Endodermal cell (in vitro differentiated cells): ENCODE data around the gene SVIL. TPM values are rescaled to one million over a fixed set of nuclear protein-coding genes. Genes with fewer than 3 reads are reported as not detected.
"Not testable (repeated sequence)": the region's sequence is repeated elsewhere in the genome, so short reads cannot be mapped to it uniquely, and the experiment has no call there.

Experiments
- DNase-seq: peaks from one replicate; pipeline ENCODE4 v3.0.0-alpha.2; 2017
- H3K27ac ChIP-seq: 2 replicates; pipeline ENCODE4 v1.5.1; 2013; ENCODE audit warnings: mild to moderate bottlenecking, low read depth, low read length, moderate library complexity
- H3K27me3 ChIP-seq: 2 replicates; pipeline ENCODE4 v1.6.1; 2013; ENCODE audit warnings: mild to moderate bottlenecking, low read length, moderate library complexity; ENCODE audit not compliant: insufficient read depth, control insufficient read depth, poor library complexity, severe bottlenecking
- H3K36me3 ChIP-seq: 2 replicates; pipeline ENCODE4 v1.7.0; 2013; ENCODE audit warnings: mild to moderate bottlenecking, low read length, moderate library complexity; ENCODE audit not compliant: control insufficient read depth, insufficient read depth
- H3K4me1 ChIP-seq: one replicate; pipeline ENCODE4 v1.7.0; 2013; ENCODE audit warnings: low read length; ENCODE audit not compliant: control insufficient read depth, insufficient read depth
- H3K4me3 ChIP-seq: 2 replicates; pipeline ENCODE4 v1.5.1; 2013; ENCODE audit warnings: mild to moderate bottlenecking, low read length, moderate library complexity
- H3K9ac ChIP-seq: 2 replicates; pipeline ENCODE4 v1.6.1; 2013; ENCODE audit warnings: mild to moderate bottlenecking, low read length, moderate library complexity; ENCODE audit not compliant: poor library complexity, severe bottlenecking; ENCODE audit errors: extremely low read depth
- H3K9me3 ChIP-seq: 2 replicates; pipeline ENCODE4 v1.6.1; 2013; ENCODE audit warnings: mild to moderate bottlenecking, low read length, moderate library complexity; ENCODE audit not compliant: control insufficient read depth
- H3K27ac Mint-ChIP-seq: 2 replicates; pipeline ENCODE4 v1.8.0; 2020; ENCODE audit warnings: mixed read lengths
- H3K27me3 Mint-ChIP-seq: 2 replicates; pipeline ENCODE4 v1.8.0; 2021; ENCODE audit warnings: mild to moderate bottlenecking, mixed read lengths; ENCODE audit not compliant: insufficient read depth
- H3K36me3 Mint-ChIP-seq: 2 replicates; pipeline ENCODE4 v1.8.0; 2020; ENCODE audit warnings: low read depth, mixed read lengths
- H3K4me1 Mint-ChIP-seq: 2 replicates; pipeline ENCODE4 v1.8.0; 2020; ENCODE audit warnings: mixed read lengths
- H3K4me3 Mint-ChIP-seq: 2 replicates; pipeline ENCODE4 v1.8.0; 2020; ENCODE audit warnings: mild to moderate bottlenecking, moderate library complexity, mixed read lengths
- H3K9me3 Mint-ChIP-seq: 2 replicates; pipeline ENCODE4 v1.8.0; 2020; ENCODE audit warnings: mild to moderate bottlenecking, mixed read lengths
- WGBS, 2 experiments: methylation state at CpG; one replicate each; pipeline versions ENCODE4 v1.1.5 to v1.1.7; 2013; ENCODE audit warnings: missing lambda C conversion rate in 2 of 2, mixed read lengths in 1 of 2; ENCODE audit not compliant: insufficient coverage in 1 of 2, insufficient read length in 1 of 2; 5-methylcytosine and 5-hydroxymethylcytosine counted together
- total RNA-seq, 2 donors: library from RNA; stranded (reverse); fragmentation: NEBNext Ultra II Directional in 1 of 2; extraction: Animal tissue kit (Norgen Biotek cat#: 25700) in 1 of 2; gene quantifications; 2 replicates in 1 of 2; 3 replicates in 1 of 2; pipeline ENCODE4 v1.2.1, GENCODE V29; 2021
- TF ChIP-seq, protein P1 (sequence below): fragments of 200-600 bp; sonication (generic); conservative IDR thresholded peaks from 2 replicates; pipeline ENCODE4 v1.5.0; 2021; ENCODE audit warnings: antibody characterized with exemption, mild to moderate bottlenecking

The SVIL gene
- total RNA-seq, 2 donors from 2014 or later: 25.2 to 32.9 TPM

DNA sequence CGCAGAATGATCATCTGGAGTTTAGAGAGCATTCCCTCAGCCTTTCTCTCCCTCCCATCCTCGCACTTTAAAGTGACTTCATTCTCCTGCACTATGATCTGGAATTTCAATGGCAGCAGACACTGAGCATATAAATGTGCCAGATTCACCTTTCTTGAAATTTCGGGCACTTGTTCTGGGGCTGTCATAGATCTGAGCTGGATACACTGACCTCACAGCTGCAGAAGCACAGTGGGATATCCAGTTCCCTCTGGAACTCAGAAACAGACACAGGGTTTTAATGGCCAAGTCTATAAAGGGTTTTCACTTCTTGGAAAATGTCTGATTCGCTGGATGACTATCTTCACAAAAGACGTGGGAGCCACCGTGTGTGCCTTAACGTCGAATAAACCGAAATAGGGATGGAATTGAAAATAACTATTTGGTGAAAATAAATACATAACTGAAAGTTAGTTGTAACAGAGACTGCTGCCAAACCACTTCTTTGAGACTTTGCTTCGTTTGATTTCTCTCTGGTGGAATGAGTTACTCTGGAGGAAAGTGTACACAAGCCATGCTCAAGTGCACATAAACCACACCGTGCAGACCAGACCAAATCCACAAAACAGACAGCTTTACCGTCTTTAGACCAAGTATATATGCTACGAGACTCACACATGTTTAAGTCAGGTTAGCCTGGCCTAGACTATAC lies 126.1 kb downstream of the SVIL start:
- Mint-ChIP-seq H3K36me3 (peaks cover 12% of the 10 kb centered on the region), H3K4me1 (peaks cover 20% of the 10 kb centered on the region), H3K4me3 (no peak overlapping the region), H3K27me3 (no peaks in the 10 kb centered on the region), H3K27ac (peak overlapping the region; percentile 50), H3K9me3 (no peaks in the 10 kb centered on the region)
- no peak overlapping the region for H3K4me3 ChIP-seq
- DNase-seq: no peak
- peaks cover 29% of the 10 kb centered on the region for H3K36me3 ChIP-seq
- peaks cover 6% of the 10 kb centered on the region for H3K4me1 ChIP-seq
- H3K9ac ChIP-seq: no peak overlapping the region
- TF ChIP-seq, protein P1, sequence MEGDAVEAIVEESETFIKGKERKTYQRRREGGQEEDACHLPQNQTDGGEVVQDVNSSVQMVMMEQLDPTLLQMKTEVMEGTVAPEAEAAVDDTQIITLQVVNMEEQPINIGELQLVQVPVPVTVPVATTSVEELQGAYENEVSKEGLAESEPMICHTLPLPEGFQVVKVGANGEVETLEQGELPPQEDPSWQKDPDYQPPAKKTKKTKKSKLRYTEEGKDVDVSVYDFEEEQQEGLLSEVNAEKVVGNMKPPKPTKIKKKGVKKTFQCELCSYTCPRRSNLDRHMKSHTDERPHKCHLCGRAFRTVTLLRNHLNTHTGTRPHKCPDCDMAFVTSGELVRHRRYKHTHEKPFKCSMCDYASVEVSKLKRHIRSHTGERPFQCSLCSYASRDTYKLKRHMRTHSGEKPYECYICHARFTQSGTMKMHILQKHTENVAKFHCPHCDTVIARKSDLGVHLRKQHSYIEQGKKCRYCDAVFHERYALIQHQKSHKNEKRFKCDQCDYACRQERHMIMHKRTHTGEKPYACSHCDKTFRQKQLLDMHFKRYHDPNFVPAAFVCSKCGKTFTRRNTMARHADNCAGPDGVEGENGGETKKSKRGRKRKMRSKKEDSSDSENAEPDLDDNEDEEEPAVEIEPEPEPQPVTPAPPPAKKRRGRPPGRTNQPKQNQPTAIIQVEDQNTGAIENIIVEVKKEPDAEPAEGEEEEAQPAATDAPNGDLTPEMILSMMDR: no peak
- no peaks in the 10 kb centered on the region for H3K27me3 ChIP-seq
- 94 to 96% methylated on average over 6 to 13 of the region's 13 CpGs for WGBS, 2 experiments
- no peaks in the 10 kb centered on the region for H3K9me3 ChIP-seq
- H3K27ac ChIP-seq: no peak overlapping the region

DNA sequence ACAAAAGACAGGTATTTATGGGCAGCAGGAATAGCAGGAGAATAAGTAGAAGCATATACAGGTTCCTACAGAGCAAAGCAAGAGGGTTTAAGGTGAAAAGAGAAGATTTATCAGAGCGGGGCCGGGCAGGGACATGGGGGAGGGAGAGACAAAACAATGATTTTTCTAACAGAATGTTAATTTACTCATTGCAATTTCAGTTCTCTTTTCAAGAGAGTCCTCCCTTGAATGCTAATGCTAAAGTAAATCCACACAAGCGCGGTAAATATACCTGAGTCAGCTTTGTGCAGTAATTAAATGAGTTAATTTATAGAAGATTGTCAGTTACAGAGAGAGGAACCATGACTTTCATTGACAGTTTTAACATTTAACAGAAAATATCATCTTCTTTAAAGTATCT lies 127.0 kb downstream of the SVIL start:
- H3K4me3 Mint-ChIP-seq, H3K4me1 ChIP-seq, H3K4me3 ChIP-seq, H3K27ac ChIP-seq, DNase-seq, H3K27me3 Mint-ChIP-seq, H3K27me3 ChIP-seq, H3K9me3 Mint-ChIP-seq, H3K9me3 ChIP-seq, H3K9ac ChIP-seq, H3K27ac Mint-ChIP-seq: not testable (repeated sequence)
- Mint-ChIP-seq H3K4me1 (peaks cover 20% of the 10 kb centered on the region), H3K36me3 (peaks cover 12% of the 10 kb centered on the region)
- 83% methylated on average over 2 of the region's 4 CpGs; no CpG with 5 or more reads in 1 of the 2 experiments for WGBS, 2 experiments
- H3K36me3 ChIP-seq: peaks cover 29% of the 10 kb centered on the region

DNA sequence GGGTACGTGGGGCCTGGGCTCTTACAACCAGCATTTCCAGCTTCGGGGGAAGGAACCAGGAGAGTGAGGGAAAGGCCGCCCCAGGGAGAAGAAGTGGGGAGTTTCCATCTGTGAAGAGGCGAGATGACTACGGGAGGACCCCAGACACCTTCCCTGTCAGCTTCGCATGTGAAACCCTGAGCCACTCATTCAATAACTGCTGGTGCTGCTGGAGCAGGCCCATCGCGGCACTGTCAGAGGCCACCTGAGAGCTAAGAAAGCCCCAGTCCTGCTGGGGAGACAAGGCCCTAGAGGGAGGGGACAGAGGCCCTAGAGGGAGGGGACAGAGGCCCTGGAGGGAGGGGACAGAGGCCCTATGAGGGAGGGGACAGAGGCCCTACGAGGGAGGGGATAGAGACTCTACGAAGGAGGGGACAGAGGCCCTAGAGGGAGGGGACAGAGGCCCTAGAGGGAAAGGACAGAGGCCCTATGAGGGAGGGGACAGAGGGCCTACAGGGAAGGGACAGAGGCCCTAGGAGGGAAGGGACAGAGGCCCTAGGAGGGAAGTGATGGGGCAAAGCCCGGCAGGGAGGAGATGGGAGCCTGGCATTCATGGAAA lies 128.3 kb downstream of the SVIL start:
- H3K27me3 ChIP-seq, H3K9me3 ChIP-seq, H3K9me3 Mint-ChIP-seq, H3K4me3 Mint-ChIP-seq, H3K27me3 Mint-ChIP-seq, H3K9ac ChIP-seq, H3K4me3 ChIP-seq, H3K27ac ChIP-seq, H3K27ac Mint-ChIP-seq, H3K4me1 ChIP-seq: not testable (repeated sequence)
- H3K4me1 Mint-ChIP-seq: peaks cover 20% of the 10 kb centered on the region
- H3K36me3 ChIP-seq: peaks cover 22% of the 10 kb centered on the region
- peaks cover 12% of the 10 kb centered on the region for H3K36me3 Mint-ChIP-seq
- DNase-seq: peak; percentile 81
- WGBS, 2 experiments: 73 to 86% methylated on average over 3 to 7 of the region's 11 CpGs

DNA sequence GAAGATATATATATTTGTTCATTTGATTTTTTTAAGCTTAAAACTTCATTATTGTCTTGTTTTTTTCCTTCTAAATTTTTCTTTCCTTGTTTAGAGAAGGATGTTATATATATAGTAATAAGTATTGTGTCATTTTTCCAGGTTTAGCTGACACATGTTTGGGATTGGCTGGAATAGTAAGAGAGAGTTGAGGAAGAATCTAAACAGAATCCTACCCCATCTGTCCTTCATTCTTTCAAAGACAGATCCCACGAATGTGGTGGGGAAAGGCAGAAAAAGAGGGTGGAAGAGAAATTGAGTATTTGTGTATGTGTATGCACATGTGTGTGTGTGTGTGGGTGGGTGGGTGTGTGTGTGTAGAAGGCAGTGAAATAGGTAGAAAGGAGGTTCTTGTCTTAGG lies 132.4 kb downstream of the SVIL start:
- Histone ChIP-seq H3K27ac (no peak overlapping the region), H3K27me3 (no peaks in the 10 kb centered on the region), H3K4me3 (no peak overlapping the region), H3K9ac (no peak overlapping the region), H3K36me3 (peaks cover 8% of the 10 kb centered on the region), H3K4me1 (peaks cover 2% of the 10 kb centered on the region), H3K9me3 (no peaks in the 10 kb centered on the region)
- H3K27ac Mint-ChIP-seq: no peak overlapping the region
- H3K4me3 Mint-ChIP-seq: no peak overlapping the region
- H3K9me3 Mint-ChIP-seq: no peaks in the 10 kb centered on the region
- H3K27me3 Mint-ChIP-seq: no peaks in the 10 kb centered on the region
- no peak for DNase-seq
- WGBS, 2 experiments: 89% methylated on average over 1 of the region's 1 CpG; no CpG with 5 or more reads in 1 of the 2 experiments
- TF ChIP-seq, protein P1: no peak
- peaks cover 5% of the 10 kb centered on the region for H3K4me1 Mint-ChIP-seq
- H3K36me3 Mint-ChIP-seq: peaks cover 22% of the 10 kb centered on the region
